Tibial nerve (tissue), 4 donors: Measurements from ENCODE around the gene AKR1E2. TPM values are rescaled to one million over a fixed set of nuclear protein-coding genes. Genes with fewer than 3 reads are reported as not detected.

Experiments
- DNase-seq, 2 donors: peaks; one replicate each; pipeline ENCODE4 v3.0.0-alpha.2; 2019; ENCODE audit warnings: low spot score in 2 of 2
- H3K27ac ChIP-seq, 4 donors: fragments of 200-600 bp; sonication (generic) in 3 of 4; one replicate each; pipeline ENCODE4 v1.5.1; 2017 to 2019; ENCODE audit warnings: mild to moderate bottlenecking in 1 of 4
- H3K27me3 ChIP-seq, 2 donors: fragments of 200-600 bp; sonication (generic) in 1 of 2; one replicate each; pipeline versions ENCODE4 v1.5.1 to v1.6.0; 2017 to 2019
- H3K36me3 ChIP-seq, 3 donors: fragments of 200-600 bp; sonication (generic); one replicate each; pipeline ENCODE4 v1.5.1; 2018 to 2019
- H3K4me1 ChIP-seq, 4 donors: fragments of 200-600 bp; sonication (generic) in 3 of 4; one replicate each; pipeline ENCODE4 v1.5.1; 2017 to 2019
- H3K4me3 ChIP-seq, 4 donors: fragments of 200-600 bp; sonication (generic) in 3 of 4; one replicate each; pipeline ENCODE4 v1.5.1; 2017 to 2019; ENCODE audit warnings: mild to moderate bottlenecking in 1 of 4, moderate library complexity in 1 of 4
- H3K9me3 ChIP-seq, 4 donors: fragments of 200-600 bp; sonication (generic) in 3 of 4; one replicate each; pipeline ENCODE4 v1.5.1; 2017 to 2019
- EP300 ChIP-seq, 2 donors: sonication (generic); formaldehyde crosslinking; IDR thresholded peaks; one replicate each; pipeline ENCODE4 v1.6.1; 2017; ENCODE audit warnings: antibody characterized with exemption in 2 of 2, mild to moderate bottlenecking in 1 of 2
- POLR2A ChIP-seq, 2 donors: fragments of 450-650 bp; IDR thresholded peaks; one replicate each; pipeline ENCODE4 v1.6.1; 2017; ENCODE audit warnings: antibody characterized with exemption in 2 of 2, mild to moderate bottlenecking in 2 of 2, moderate library complexity in 2 of 2
- WGBS, 2 donors: methylation state at CpG; one replicate each; pipeline ENCODE4 v1.1.5; 2018; 5-methylcytosine and 5-hydroxymethylcytosine counted together
- total RNA-seq, 4 donors: library from RNA; depleted of rRNA; stranded (reverse); fragments of >200 nt; gene quantifications; one replicate each; pipeline ENCODE4 v1.1.0, GENCODE V29; 2016
- TF ChIP-seq, protein P1 (sequence below), 5 experiments: fragments of 200-600 bp in 3 of 5; fragments of 450-650 bp in 2 of 5; sonication (generic) in 3 of 5; IDR thresholded peaks; one replicate each; pipeline ENCODE4 v1.5.1; 2016 to 2019; ENCODE audit warnings: antibody characterized with exemption in 5 of 5, mild to moderate bottlenecking in 3 of 5, moderate library complexity in 2 of 5

AKR1E2 gene
- total RNA-seq, 4 donors from 2014 or later: 12.7 to 24.3 (median 21.3) TPM

DNA sequence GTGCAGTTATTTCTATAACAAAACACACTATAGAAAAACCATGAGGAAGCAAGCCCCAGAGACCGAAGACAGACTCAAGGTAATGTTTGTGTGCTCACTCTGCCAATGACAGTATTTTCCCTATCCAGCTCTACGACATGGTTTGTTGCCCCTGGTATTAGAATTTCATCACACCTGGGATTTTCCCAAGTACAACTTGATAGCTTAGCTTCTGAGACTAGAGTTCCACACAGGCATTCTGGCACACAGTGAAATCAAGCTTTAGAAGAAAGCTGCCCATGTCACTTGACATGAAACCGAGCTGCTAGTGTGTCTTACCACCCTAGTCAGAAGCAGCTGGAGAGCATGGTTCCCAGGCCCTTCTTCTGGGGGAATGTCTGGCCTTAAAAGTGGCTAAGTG, 44.1 kb upstream of the AKR1E2 start:
- Histone ChIP-seq H3K27ac (no peak overlapping the region), H3K27me3 (peaks cover 0 to 5% of the 10 kb centered on the region in 2 donors), H3K4me1 (peaks cover 0 to 4% (median 0%) of the 10 kb centered on the region in 4 donors), H3K36me3 (no peaks in the 10 kb centered on the region), H3K9me3 (no peaks in the 10 kb centered on the region), H3K4me3 (no peak overlapping the region)
- no peak for DNase-seq
- WGBS, 2 donors: 74 to 83% methylated on average over 3 of the region's 3 CpGs
- TF ChIP-seq POLR2A (IDR thresholded peaks at IDR 0.05) (no peak), EP300 (IDR thresholded peaks at IDR 0.05) (no peak)
- TF ChIP-seq, protein P1, sequence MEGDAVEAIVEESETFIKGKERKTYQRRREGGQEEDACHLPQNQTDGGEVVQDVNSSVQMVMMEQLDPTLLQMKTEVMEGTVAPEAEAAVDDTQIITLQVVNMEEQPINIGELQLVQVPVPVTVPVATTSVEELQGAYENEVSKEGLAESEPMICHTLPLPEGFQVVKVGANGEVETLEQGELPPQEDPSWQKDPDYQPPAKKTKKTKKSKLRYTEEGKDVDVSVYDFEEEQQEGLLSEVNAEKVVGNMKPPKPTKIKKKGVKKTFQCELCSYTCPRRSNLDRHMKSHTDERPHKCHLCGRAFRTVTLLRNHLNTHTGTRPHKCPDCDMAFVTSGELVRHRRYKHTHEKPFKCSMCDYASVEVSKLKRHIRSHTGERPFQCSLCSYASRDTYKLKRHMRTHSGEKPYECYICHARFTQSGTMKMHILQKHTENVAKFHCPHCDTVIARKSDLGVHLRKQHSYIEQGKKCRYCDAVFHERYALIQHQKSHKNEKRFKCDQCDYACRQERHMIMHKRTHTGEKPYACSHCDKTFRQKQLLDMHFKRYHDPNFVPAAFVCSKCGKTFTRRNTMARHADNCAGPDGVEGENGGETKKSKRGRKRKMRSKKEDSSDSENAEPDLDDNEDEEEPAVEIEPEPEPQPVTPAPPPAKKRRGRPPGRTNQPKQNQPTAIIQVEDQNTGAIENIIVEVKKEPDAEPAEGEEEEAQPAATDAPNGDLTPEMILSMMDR (IDR thresholded peaks at IDR 0.05): no peak

DNA sequence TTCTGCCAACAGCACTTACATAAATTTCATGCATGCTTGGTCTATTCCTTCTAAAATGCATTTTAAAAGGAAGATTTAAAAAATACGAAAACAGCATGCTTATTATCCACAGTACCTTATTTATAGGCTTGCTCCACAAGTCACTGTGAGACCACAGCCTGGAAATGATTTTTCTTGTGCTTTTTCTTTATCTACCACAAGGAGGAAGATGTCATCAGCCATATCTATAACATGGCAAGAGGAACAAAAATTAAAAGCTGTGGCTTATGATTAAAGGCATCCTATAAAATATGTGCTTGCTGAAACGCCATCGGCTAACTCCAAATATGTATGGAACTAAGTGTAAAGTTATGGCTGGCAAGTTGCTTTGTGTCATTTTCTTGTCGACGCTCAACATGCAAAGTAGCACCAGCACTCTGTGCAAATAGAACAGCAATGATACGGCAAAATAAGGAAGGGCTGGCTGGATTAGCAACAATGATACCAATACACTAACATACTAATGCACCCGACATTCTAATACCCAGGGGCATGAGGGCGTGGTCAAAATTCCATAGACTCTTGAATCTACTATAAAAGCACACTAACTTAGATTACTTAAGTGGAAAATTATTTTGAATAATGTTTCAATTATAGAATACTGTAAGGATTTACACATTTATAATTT, 41.2 kb upstream of the AKR1E2 start:
- Histone ChIP-seq H3K4me1 (peaks cover 0 to 4% (median 0%) of the 10 kb centered on the region in 4 donors), H3K4me3 (no peak overlapping the region), H3K27ac (no peak overlapping the region), H3K36me3 (no peaks in the 10 kb centered on the region), H3K9me3 (no peaks in the 10 kb centered on the region), H3K27me3 (peaks cover 0 to 19% of the 10 kb centered on the region in 2 donors)
- WGBS, 2 donors: 75 to 82% methylated on average over 8 of the region's 8 CpGs
- no peak for DNase-seq
- TF ChIP-seq EP300 (IDR thresholded peaks at IDR 0.05) (no peak), POLR2A (IDR thresholded peaks at IDR 0.05) (no peak)
- TF ChIP-seq, protein P1 (IDR thresholded peaks at IDR 0.05): no peak

DNA sequence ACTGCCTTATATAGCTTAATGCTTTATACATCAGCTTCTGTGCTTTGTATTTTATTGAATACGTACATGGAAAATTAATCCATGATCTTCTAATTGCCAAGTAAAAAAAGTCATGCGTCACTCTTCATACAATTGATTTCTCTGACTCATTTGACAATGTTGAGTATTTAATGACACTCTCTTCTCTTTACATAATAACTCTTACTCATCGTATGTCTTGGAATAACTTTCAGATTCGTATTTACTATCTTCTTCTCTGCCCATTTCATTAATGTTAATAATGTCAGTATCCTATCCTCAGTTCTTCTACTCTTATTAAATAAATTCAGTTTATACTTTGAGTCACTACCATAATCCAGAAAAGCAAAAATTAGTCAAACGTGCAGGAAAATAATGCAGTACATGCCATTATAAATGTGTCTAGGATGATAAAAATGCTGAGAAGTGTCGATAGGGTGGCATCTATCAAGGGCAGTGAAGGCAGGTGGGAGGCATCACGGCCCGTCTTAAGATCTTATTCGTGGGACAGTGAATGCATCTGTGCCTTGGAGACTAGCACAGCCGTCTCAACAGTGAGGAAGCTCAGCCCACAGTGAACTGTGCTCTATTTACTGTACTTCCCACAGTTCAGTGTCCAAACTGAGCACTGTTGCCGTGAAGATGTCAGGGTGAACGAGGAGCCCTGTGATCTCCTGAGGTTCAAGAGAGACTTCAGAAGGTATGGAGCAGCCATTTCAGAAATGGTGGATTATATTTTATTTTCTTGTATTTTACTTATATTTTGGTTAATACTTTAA, 39.8 kb upstream of the AKR1E2 start:
- H3K9me3 ChIP-seq: no peaks in the 10 kb centered on the region
- H3K36me3 ChIP-seq: no peaks in the 10 kb centered on the region
- no peak overlapping the region for H3K27ac ChIP-seq
- no peak overlapping the region for H3K4me3 ChIP-seq
- H3K4me1 ChIP-seq: no peaks in the 10 kb centered on the region
- 71 to 91% methylated on average over 12 of the region's 12 CpGs for WGBS, 2 donors
- peaks cover 0 to 30% of the 10 kb centered on the region in 2 donors for H3K27me3 ChIP-seq
- no peak for DNase-seq
- TF ChIP-seq, protein P1 (IDR thresholded peaks at IDR 0.05): no peak
- no peak for TF ChIP-seq EP300 (IDR thresholded peaks at IDR 0.05)
- no peak for TF ChIP-seq POLR2A (IDR thresholded peaks at IDR 0.05)

DNA sequence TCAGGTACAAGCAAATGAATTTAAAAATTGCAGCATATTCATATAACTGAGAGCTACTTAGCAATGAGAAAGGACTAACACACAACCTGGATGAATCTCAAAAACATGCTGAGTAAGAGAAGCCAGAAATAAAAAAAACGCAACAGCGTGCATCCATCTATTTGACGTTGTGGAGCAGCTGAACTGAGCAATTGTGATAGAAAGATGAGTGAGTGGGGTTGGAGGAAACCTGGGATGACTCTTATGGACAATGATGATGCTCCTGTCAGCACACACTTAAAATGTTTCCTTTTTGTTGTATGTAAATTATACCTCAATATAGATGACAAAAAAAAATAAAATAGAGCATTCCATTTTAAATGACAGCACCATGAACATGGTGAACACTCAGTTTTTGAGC, 36.0 kb upstream of the AKR1E2 start:
- TF ChIP-seq, protein P1 (IDR thresholded peaks at IDR 0.05): no peak
- TF ChIP-seq EP300 (IDR thresholded peaks at IDR 0.05): no peak
- TF ChIP-seq POLR2A (IDR thresholded peaks at IDR 0.05): no peak
- H3K27ac ChIP-seq: no peak overlapping the region

DNA sequence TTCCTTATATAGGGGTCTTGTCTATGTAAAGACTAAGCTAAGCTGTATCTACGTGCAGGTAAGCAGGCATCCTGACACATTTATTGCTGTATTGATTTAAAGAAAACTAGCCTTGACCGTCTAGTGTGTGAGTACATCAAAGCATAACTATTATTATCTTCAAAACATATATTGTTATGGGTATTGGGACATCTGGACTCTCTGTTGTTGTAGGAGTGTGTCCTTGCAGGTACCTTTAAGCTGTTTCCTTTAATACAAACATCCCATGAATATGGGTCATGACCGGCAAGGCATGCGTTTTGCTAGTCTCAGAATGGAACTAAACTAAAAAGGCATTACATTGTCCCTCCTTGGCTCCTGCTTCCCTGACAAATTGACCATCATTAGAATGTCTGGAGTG, 35.1 kb upstream of the AKR1E2 start:
- DNase-seq: no peak
- WGBS, 2 donors: 75 to 83% methylated on average over 4 of the region's 4 CpGs
- Histone ChIP-seq H3K27me3 (peaks cover 0 to 30% of the 10 kb centered on the region in 2 donors), H3K27ac (no peak overlapping the region), H3K36me3 (no peaks in the 10 kb centered on the region), H3K9me3 (no peaks in the 10 kb centered on the region), H3K4me1 (no peaks in the 10 kb centered on the region), H3K4me3 (no peak overlapping the region)
- TF ChIP-seq POLR2A (IDR thresholded peaks at IDR 0.05): no peak
- TF ChIP-seq, protein P1 (IDR thresholded peaks at IDR 0.05): no peak
- TF ChIP-seq EP300 (IDR thresholded peaks at IDR 0.05): no peak

More for the DNA sequence above, 36.0 kb upstream of the AKR1E2 start:
- no peak overlapping the region for H3K4me3 ChIP-seq
- 83 to 90% methylated on average over 3 of the region's 3 CpGs for WGBS, 2 donors
- H3K4me1 ChIP-seq: no peaks in the 10 kb centered on the region
- H3K27me3 ChIP-seq: peaks cover 0 to 30% of the 10 kb centered on the region in 2 donors
- no peaks in the 10 kb centered on the region for H3K36me3 ChIP-seq
- DNase-seq: no peak
- H3K9me3 ChIP-seq: no peaks in the 10 kb centered on the region
